H1 (cell line): ENCODE data around the gene KRT14. TPM values are rescaled to one million over a fixed set of nuclear protein-coding genes. Genes with fewer than 3 reads are reported as not detected.

Experiments used
- CTCF ChIA-PET: fragments of 300-600 bp; sonication (Branson Sonifier 250); formaldehyde crosslinking; loops from one replicate; lab custom pipeline; 2021; ENCODE audit not compliant: partially characterized antibody; lab: Charles Lee
- POLR2A ChIA-PET: fragments of 300-600 bp; sonication (Branson Sonifier 250); formaldehyde crosslinking; loops from one replicate; lab custom pipeline; 2021; ENCODE audit warnings: inconsistent platforms; ENCODE audit not compliant: partially characterized antibody; lab: Charles Lee
- DNase-seq, 2 experiments: peaks; one replicate each; pipeline versions ENCODE4 v3.0.0 to v3.0.0-alpha.2; 2010 to 2022; ENCODE audit warnings: low spot score in 2 of 2, low read depth in 1 of 2, mixed read lengths in 1 of 2
- FAIRE-seq: peaks from 2 replicates; lab custom pipeline; 2011; peaks lifted over from hg19 to GRCh38; lab: Jason Lieb, UNC
- H2AFZ ChIP-seq: 2 replicates; pipeline ENCODE4 v1.8.1; 2012; ENCODE audit warnings: low read length, inconsistent platforms
- H2AK5ac ChIP-seq: 2 replicates; pipeline ENCODE4 v1.6.1; 2013; ENCODE audit warnings: low read depth, low read length
- H2BK120ac ChIP-seq: replicated peaks from 2 replicates; pipeline ENCODE3; 2013; ENCODE audit warnings: low read depth, low read length, inconsistent platforms
- H2BK12ac ChIP-seq: 2 replicates; pipeline ENCODE4 v1.6.1; 2013; ENCODE audit warnings: low read depth, low read length
- H2BK15ac ChIP-seq: 2 replicates; pipeline ENCODE4 v1.6.1; 2013; ENCODE audit warnings: low read length
- H2BK20ac ChIP-seq: 2 replicates; pipeline ENCODE4 v1.6.1; 2013; ENCODE audit warnings: low read length
- H2BK5ac ChIP-seq: 2 replicates; pipeline ENCODE4 v1.6.1; 2013; ENCODE audit warnings: low read depth, low read length
- H3K14ac ChIP-seq: 2 replicates; pipeline ENCODE4 v1.6.1; 2013; ENCODE audit warnings: inconsistent platforms; ENCODE audit not compliant: insufficient read length
- H3K18ac ChIP-seq: 2 replicates; pipeline ENCODE4 v1.6.1; 2013; ENCODE audit warnings: low read length; ENCODE audit errors: extremely low read depth
- H3K23ac ChIP-seq: 2 replicates; pipeline ENCODE4 v1.6.1; 2013; ENCODE audit warnings: inconsistent platforms; ENCODE audit not compliant: insufficient read length
- H3K23me2 ChIP-seq: 2 replicates; pipeline ENCODE4 v1.6.1; 2013; ENCODE audit warnings: low read depth, low read length
- H3K27ac ChIP-seq: 2 replicates; pipeline ENCODE4 v1.6.1; 2011; ENCODE audit warnings: low read depth, low read length, inconsistent platforms
- H3K27me3 ChIP-seq, 4 experiments: replicated peaks in 1 of 4; 1 replicate in 1 of 4; 2 replicates in 3 of 4; pipeline versions ENCODE4 v1.6.1 to v1.8.1; 2011 to 2013; ENCODE audit warnings: low read length in 3 of 4, mild to moderate bottlenecking in 3 of 4, inconsistent platforms in 2 of 4, mixed read lengths in 2 of 4, moderate library complexity in 1 of 4; ENCODE audit not compliant: control insufficient read depth in 3 of 4, insufficient read depth in 3 of 4; ENCODE audit errors: extremely low read depth in 1 of 4
- H3K36me3 ChIP-seq, 4 experiments: 2 replicates each; pipeline versions ENCODE4 v1.6.1 to v1.8.1; 2011 to 2013; ENCODE audit warnings: mild to moderate bottlenecking in 4 of 4, low read length in 3 of 4, moderate library complexity in 2 of 4, control low read depth in 1 of 4, inconsistent platforms in 1 of 4; ENCODE audit not compliant: insufficient read depth in 4 of 4, control insufficient read depth in 2 of 4
- H3K4ac ChIP-seq: replicated peaks from 2 replicates; pipeline ENCODE3; 2013; ENCODE audit warnings: low read length, low read depth, mixed read lengths, inconsistent platforms; ENCODE audit not compliant: insufficient read length
- H3K4me1 ChIP-seq, 4 experiments: replicated peaks in 1 of 4; 1 replicate in 1 of 4; 2 replicates in 3 of 4; pipeline versions ENCODE4 v1.6.1 to v1.8.1; 2011 to 2013; ENCODE audit warnings: low read length in 3 of 4, inconsistent platforms in 2 of 4, mixed read lengths in 1 of 4; ENCODE audit not compliant: insufficient read depth in 4 of 4, control insufficient read depth in 3 of 4
- H3K4me2 ChIP-seq, 2 experiments: 2 replicates each; pipeline versions ENCODE4 v1.6.1 to v1.8.1; 2011 to 2013; ENCODE audit warnings: low read depth in 2 of 2, low read length in 2 of 2, control low read depth in 1 of 2, inconsistent platforms in 1 of 2, mild to moderate bottlenecking in 1 of 2; ENCODE audit not compliant: insufficient read depth in 1 of 2
- H3K4me3 ChIP-seq, 4 experiments: fragments of 200-600, 300-600 bp in 1 of 4; sonication (generic), shearing (Covaris generic), sonication (Bioruptor Twin) in 1 of 4; 2 replicates each; pipeline versions ENCODE4 v1.5.1 to v1.8.1; 2011 to 2016; ENCODE audit warnings: low read length in 4 of 4, low read depth in 3 of 4, control low read depth in 2 of 4, inconsistent platforms in 2 of 4, mild to moderate bottlenecking in 2 of 4, mixed read lengths in 1 of 4, moderate library complexity in 1 of 4; ENCODE audit not compliant: insufficient read depth in 2 of 4; ENCODE audit errors: extremely low read depth in 1 of 4
- H3K56ac ChIP-seq: replicated peaks from 2 replicates; pipeline ENCODE3; 2013; ENCODE audit warnings: low read depth, mild to moderate bottlenecking, mixed read lengths, low read length, inconsistent platforms; ENCODE audit not compliant: insufficient read length
- H3K79me1 ChIP-seq: 2 replicates; pipeline ENCODE4 v1.6.1; 2013; ENCODE audit warnings: low read depth, low read length, control low read depth
- H3K79me2 ChIP-seq, 2 experiments: 2 replicates each; pipeline versions ENCODE4 v1.6.1 to v1.8.1; 2012 to 2013; ENCODE audit warnings: low read length in 2 of 2, mild to moderate bottlenecking in 2 of 2, inconsistent platforms in 1 of 2; ENCODE audit not compliant: insufficient read depth in 2 of 2, control insufficient read depth in 1 of 2
- H3K9ac ChIP-seq, 4 experiments: replicated peaks in 1 of 4; 1 replicate in 1 of 4; 2 replicates in 3 of 4; pipeline versions ENCODE4 v1.6.1 to v1.8.1; 2011 to 2013; ENCODE audit warnings: low read depth in 3 of 4, low read length in 3 of 4, control low read depth in 2 of 4, mild to moderate bottlenecking in 2 of 4, moderate library complexity in 2 of 4, inconsistent platforms in 1 of 4; ENCODE audit errors: extremely low read depth in 1 of 4
- H3K9me3 ChIP-seq, 2 experiments: 2 replicates each; pipeline versions ENCODE4 v1.6.1 to v1.8.1; 2012 to 2013; ENCODE audit warnings: mild to moderate bottlenecking in 2 of 2, moderate library complexity in 2 of 2, control low read depth in 1 of 2, inconsistent platforms in 1 of 2, low read depth in 1 of 2, low read length in 1 of 2, mixed read lengths in 1 of 2; ENCODE audit not compliant: insufficient read depth in 2 of 2
- H4K20me1 ChIP-seq, 2 experiments: replicated peaks in 1 of 2; 2 replicates each; pipeline versions ENCODE3 to v1.8.1; 2011 to 2013; ENCODE audit warnings: inconsistent platforms in 2 of 2, low read length in 2 of 2, mild to moderate bottlenecking in 1 of 2; ENCODE audit not compliant: insufficient read depth in 2 of 2, control insufficient read depth in 1 of 2
- H4K5ac ChIP-seq: 2 replicates; pipeline ENCODE4 v1.6.1; 2013; ENCODE audit warnings: low read length, low read depth, mixed read lengths, inconsistent platforms; ENCODE audit not compliant: insufficient read length
- H4K8ac ChIP-seq: 2 replicates; pipeline ENCODE4 v1.8.0; 2013; ENCODE audit warnings: mild to moderate bottlenecking, moderate library complexity, low read length, inconsistent platforms; ENCODE audit not compliant: insufficient read depth; ENCODE audit errors: extremely low read depth
- H4K91ac ChIP-seq: replicated peaks from 2 replicates; pipeline ENCODE3; 2013; ENCODE audit warnings: low read length, mixed read lengths, inconsistent platforms; ENCODE audit not compliant: insufficient read length
- ASH2L ChIP-seq: fragments of 200-600, 300-600 bp; sonication (generic); IDR thresholded peaks from one replicate; pipeline ENCODE4 v1.7.1; 2017; ENCODE audit warnings: low read length
- JUND ChIP-seq: IDR thresholded peaks from 2 replicates; pipeline ENCODE4 v1.6.1; 2011; ENCODE audit warnings: mild to moderate bottlenecking, improper control_type of control experiment, low read length
- SAP30 ChIP-seq: fragments of 300-600 bp; sonication (generic); IDR thresholded peaks from 2 replicates; pipeline ENCODE4 v1.7.1; 2012; ENCODE audit warnings: low read length, moderate library complexity, mild to moderate bottlenecking, inconsistent platforms; ENCODE audit not compliant: insufficient read depth, insufficient replicate concordance
- YY1 ChIP-seq: IDR thresholded peaks from 2 replicates; pipeline ENCODE4 v1.6.1; 2011; ENCODE audit warnings: low read depth, mild to moderate bottlenecking, low read length
- WGBS, 2 experiments: shearing (Covaris generic) in 1 of 2; methylation state at CpG; one replicate each; pipeline versions ENCODE4 v1.1.6 to v1.1.7; 2013 to 2015; ENCODE audit warnings: low lambda C conversion rate in 2 of 2, mixed read lengths in 2 of 2, inconsistent platforms in 1 of 2, low coverage in 1 of 2, missing lambda C conversion rate in 1 of 2; ENCODE audit not compliant: insufficient replicate concordance in 2 of 2, insufficient coverage in 1 of 2, insufficient read length in 1 of 2; ENCODE audit errors: extremely low coverage in 1 of 2, missing lambda C conversion rate in 1 of 2; 5-methylcytosine and 5-hydroxymethylcytosine counted together
- polyA plus RNA-seq, 7 experiments: library from polyadenylated mRNA; depleted of rRNA in 3 of 7; stranded (reverse) in 5 of 7; unstranded in 2 of 7; fragments of >200 nt in 5 of 7; fragments of 200-250 nt in 2 of 7; gene quantifications; 1 replicate in 5 of 7; 2 replicates in 1 of 7; 4 replicates in 1 of 7; pipeline versions ENCODE4 v1.2.1 to v1.2.3, GENCODE V29; 2011 to 2013; ENCODE audit warnings: missing spikeins in 2 of 7, mixed read lengths in 2 of 7
- total RNA-seq: library from RNA; stranded (reverse); fragmentation: NEBNext Ultra II Directional; extraction: Animal tissue kit (Norgen Biotek cat#: 25700); gene quantifications from 2 replicates; pipeline ENCODE4 v1.2.1, GENCODE V29; 2021

KRT14 gene
- total and polyA plus RNA-seq, 2 of the 8 experiments (the other 6 are each of a cell fraction or from before 2014, with no cell fraction given), result 0.35 TPM; not detected in 1

- H3K36me3 ChIP-seq, result no peaks in the 10 kb centered on the region
- no peak overlapping the region for H2BK5ac ChIP-seq
- WGBS, 2 experiments, result 57 to 100% methylated on average over 2 to 3 of the region's 3 CpGs
- H2BK20ac ChIP-seq, result no peak overlapping the region
- no peak overlapping the region for H2BK12ac ChIP-seq
- no peaks in the 10 kb centered on the region for H3K79me1 ChIP-seq
- peaks cover 19% of the 10 kb centered on the region; the same call in 1 of the 2 replicates for H3K23me2 ChIP-seq
- H3K9me3 ChIP-seq, result no peaks in the 10 kb centered on the region
- no peak overlapping the region for H3K14ac ChIP-seq
- H2AK5ac ChIP-seq, result no peak overlapping the region
- no peak for TF ChIP-seq ASH2L
- TF ChIP-seq YY1, result no peak
- no peak for TF ChIP-seq SAP30
- TF ChIP-seq JUND, result no peak
- no peak overlapping the region for H3K4ac ChIP-seq
- no peak overlapping the region for H3K23ac ChIP-seq
- H3K18ac ChIP-seq, result no peak overlapping the region
- peaks cover 0 to 2% of the 10 kb centered on the region in 2 experiments for H4K20me1 ChIP-seq
- CTCF ChIA-PET, result interaction anchor here (0.8 to 5.6 kb wide), 9 partner anchors 15 to 72 kb away, joined by 3 to 26 read pairs (median 6); no protein-coding TSS in a partner anchor
- H3K4me3 ChIP-seq, result no peak overlapping the region
- no peak overlapping the region for H4K5ac ChIP-seq
- H3K27me3 ChIP-seq, result no peaks in the 10 kb centered on the region
- POLR2A ChIA-PET, result interaction anchor here (1.5 kb wide), 1 partner anchor 12 kb away, joined by 4 read pairs; no protein-coding TSS in a partner anchor
- no peaks in the 10 kb centered on the region for H3K79me2 ChIP-seq
- H3K9ac ChIP-seq, result no peak overlapping the region
- no peaks in the 10 kb centered on the region; a peak in 1 of 7 replicates for H3K4me1 ChIP-seq
- DNase-seq, result no peak
- H2AFZ ChIP-seq, result no peak overlapping the region
- H3K4me2 ChIP-seq, result no peak overlapping the region
- no peak overlapping the region for H4K8ac ChIP-seq
- H3K56ac ChIP-seq, result no peak overlapping the region
- H2BK15ac ChIP-seq, result no peak overlapping the region
- no peak overlapping the region for H3K27ac ChIP-seq
- FAIRE-seq, result no peak
- no peak overlapping the region for H4K91ac ChIP-seq
- no peak overlapping the region for H2BK120ac ChIP-seq
These were observed 7.7 kb upstream of the KRT14 start for GRCh38 chr17:41594363-41594915.
